HG03039 (cell line): ENCODE measurements around the gene AMZ1.
"Not testable (repeated sequence)": the region's sequence is repeated elsewhere in the genome, so short reads cannot be mapped to it uniquely, and the experiment has no call there.

ENCODE experiments used
- ATAC-seq: cut with Tn5 transposase; IDR thresholded peaks from one replicate; pipeline ENCODE4 v1.9.1; 2021; ENCODE audit warnings: mild to moderate bottlenecking, moderate library complexity; ENCODE audit not compliant: unreplicated experiment

The AMZ1 gene

DNA sequence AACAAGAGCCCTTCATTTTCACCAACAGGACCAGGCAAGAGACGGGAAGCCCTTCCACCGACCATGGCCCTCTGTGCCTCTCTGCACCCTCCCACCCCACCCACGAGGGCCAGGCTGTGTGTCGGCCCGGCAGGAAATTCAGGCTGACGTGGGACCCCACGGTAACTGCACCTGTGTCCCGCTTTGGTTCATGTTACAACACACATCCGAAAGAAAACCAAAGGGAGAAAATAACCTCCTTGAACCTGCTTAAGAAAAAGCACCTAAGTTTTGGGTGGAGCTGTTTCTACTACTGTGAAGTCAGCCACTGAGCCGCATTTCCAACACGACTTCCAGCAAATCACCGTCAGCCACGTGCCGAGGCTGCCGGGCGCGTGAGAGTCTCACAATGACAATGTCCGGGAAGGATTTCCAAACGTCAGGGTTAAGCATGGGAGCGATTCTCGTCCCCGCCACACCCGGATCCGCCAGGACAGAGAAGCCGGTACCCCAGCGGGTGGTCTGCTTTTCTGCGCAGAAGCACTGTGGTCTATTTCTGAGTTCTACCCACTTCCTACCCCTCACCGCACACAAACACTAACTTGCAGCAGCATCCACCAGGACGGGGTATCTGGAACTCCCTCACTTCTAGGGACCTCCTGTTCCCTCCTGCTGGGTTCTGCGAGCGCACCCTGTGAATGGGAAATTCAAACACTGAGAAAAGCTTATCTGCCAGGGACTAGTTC lies 36.6 kb downstream of the AMZ1 start:
- no peak for ATAC-seq

DNA sequence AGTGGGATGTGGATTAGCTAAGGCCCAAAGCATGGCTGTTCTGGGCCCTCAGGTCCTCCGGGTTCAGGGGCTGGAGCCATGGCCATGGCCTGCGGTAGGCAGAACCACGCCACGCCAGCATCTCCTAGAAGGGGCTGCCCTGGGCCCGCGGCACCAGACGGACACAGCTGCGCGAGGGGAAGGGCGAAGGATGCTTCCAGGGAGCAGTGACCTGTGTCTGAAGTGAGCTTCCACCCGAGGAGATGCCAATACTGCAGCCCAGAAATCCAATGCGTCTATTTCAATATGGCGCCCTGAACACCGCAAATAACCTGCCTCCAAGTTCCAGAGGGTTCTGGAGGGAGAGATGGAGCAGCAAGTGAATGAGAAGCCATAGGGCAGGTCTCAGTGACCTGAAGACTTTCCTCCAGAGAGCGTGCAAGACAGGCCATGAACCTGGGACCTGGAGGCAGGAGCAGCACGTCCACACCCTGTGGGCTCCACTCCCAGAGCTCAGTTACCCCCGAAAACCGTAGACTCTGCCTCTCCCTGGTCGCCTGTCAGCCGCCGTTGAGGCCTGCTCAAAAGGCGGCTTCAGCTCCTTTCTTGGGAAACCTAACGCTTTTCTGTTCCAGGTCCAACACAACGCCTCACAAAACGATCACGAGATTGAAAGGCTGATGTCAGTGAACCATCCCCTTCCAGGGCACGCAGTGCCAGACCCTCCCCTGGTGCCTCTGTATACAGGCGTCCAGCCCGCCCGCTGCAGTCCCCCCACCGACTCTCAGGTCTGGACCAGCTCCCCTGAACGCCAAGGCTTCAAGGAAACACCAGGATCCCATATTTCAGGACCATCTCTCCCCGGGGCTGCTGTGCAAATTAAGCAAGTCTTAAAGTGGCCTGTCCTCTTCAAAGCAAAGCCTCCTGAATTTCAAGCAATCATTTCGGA lies 37.4 kb downstream of the AMZ1 start:
- ATAC-seq, result no peak

DNA sequence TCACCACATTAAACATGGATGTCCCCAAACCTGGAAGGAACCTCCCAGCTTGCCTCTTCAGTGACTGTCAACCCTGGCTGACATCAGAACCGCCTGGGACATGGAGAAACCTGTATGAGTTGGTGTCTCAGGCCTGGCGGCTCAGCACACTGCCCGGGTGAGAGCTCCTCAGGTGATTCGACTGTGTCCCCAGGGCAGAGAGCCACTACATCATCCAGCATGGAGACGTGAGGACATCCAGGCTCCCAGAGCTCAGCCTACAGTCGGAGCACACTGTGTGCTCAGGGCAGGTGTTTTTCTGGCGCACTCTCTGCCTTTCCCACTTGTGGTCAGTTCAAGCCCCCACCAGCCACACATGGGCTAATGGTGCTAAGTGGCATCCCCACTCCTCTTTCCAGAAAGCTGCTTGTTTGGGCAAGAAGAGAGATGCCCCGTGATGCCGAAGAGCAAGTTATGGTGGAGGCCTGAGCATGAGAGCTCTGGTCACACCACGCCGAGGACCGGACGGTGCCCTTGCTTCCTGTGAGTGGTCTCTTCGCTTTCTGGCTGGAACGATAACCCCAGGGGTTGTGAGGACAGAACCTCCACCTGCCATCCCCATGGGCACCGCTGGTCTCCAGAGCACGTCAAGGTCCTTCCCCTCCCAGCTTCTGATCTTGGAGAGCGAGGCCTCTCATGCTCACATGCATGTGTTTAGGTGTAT lies 38.5 kb downstream of the AMZ1 start:
- no peak for ATAC-seq

DNA sequence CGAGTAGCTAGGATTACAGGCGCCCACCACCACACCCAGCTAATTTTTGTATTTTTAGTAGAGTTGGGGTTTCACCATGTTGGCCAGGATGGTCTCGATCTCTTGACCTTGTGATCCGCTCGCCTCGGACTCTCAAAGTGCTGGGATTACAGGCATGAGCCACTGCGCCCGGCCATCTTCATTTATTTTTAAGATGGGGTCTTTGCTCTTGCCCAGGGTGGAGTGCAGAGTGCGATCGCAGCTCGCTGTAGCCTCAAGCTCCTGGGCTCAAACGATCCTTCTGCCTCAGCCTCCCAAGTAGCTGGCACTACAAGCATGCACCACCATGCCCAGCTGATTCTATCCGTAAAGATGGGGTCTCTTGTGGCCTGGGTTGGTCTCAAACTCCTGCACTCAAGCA lies 39.2 kb downstream of the AMZ1 start:
- not testable (repeated sequence) for ATAC-seq

DNA sequence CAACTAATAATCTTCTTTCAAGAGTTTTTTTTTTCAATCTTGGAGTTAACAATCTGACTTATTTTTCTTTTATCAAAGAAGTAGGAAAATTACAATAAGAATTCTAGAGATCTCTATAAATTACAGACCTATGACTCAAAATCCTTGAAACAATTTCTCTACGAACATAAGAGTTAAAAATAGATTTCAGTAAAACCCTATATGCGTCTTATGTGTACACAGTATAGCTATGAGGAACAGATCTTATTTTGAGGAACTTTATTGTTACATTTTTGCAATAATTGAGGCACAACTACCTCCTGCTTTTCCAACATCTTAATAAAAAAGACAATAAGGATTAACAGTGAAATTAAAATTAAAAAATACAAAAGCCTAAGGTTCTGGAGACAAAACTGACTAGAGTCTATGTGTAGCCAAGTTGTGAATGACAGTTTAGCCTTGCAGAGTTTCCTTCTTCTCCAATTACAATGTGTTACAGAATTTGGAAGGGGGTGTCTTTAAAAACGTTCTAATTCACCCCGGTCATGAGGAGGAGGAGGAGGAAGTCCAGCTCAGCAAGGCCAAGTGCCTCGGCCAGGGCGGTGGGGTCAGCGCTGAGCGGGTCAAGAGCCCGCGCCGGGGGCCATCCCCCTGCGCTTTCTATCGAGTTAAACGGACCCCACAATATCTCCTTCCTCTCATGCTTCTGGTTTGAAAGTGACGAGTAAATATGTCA lies 40.5 kb downstream of the AMZ1 start:
- no peak for ATAC-seq

GRCh38 chr7:2729031-2729892 lies 41.3 kb downstream of the AMZ1 start:
- no peak for ATAC-seq

GRCh38 chr7:2729893-2730716 lies 42.1 kb downstream of the AMZ1 start:
- no peak for ATAC-seq

GRCh38 chr7:2730846-2731770 lies 43.1 kb downstream of the AMZ1 start:
- no peak for ATAC-seq

- ATAC-seq, result no peak
Observed at GRCh38 chr7:2732388-2732787, 44.4 kb downstream of the AMZ1 start.

- no peak for ATAC-seq
Observed at GRCh38 chr7:2732959-2733584, 45.1 kb downstream of the AMZ1 start.

- ATAC-seq, result no peak
Observed at GRCh38 chr7:2734084-2734686, 46.2 kb downstream of the AMZ1 start.

- ATAC-seq, result no peak
Observed at GRCh38 chr7:2734751-2735571, 47.0 kb downstream of the AMZ1 start.

- no peak for ATAC-seq
Observed at GRCh38 chr7:2735744-2736143, 47.7 kb downstream of the AMZ1 start.

- no peak for ATAC-seq
Observed at GRCh38 chr7:2736411-2736914, 48.5 kb downstream of the AMZ1 start.

GRCh38 chr7:2737005-2737743 lies 49.2 kb downstream of the AMZ1 start:
- not testable (repeated sequence) for ATAC-seq
